Mesothelial cell of epicardium (in vitro differentiated cells): ENCODE results near the gene TRAPPC11. TPM values are rescaled to one million over a fixed set of nuclear protein-coding genes. Genes with fewer than 3 reads are reported as not detected.
A peak's percentile ranks its signal among the peaks of the same experiment; 100 is the strongest.

ENCODE experiments used
- DNase-seq, 2 experiments: peaks; one replicate each; pipeline ENCODE4 v3.0.0; 2021; ENCODE audit warnings: low spot score in 2 of 2; ENCODE audit not compliant: unreplicated experiment in 2 of 2
- H3K27ac Mint-ChIP-seq: 2 replicates; pipeline ENCODE4 v1.8.0; 2021; ENCODE audit warnings: mixed read lengths
- H3K27me3 Mint-ChIP-seq: 2 replicates; pipeline ENCODE4 v1.8.0; 2021; ENCODE audit warnings: low read depth, mixed read lengths
- H3K36me3 Mint-ChIP-seq: 2 replicates; pipeline ENCODE4 v1.8.0; 2021; ENCODE audit warnings: mixed read lengths
- H3K4me1 Mint-ChIP-seq: 2 replicates; pipeline ENCODE4 v1.8.0; 2021; ENCODE audit warnings: mixed read lengths
- H3K4me3 Mint-ChIP-seq: 2 replicates; pipeline ENCODE4 v1.8.0; 2021; ENCODE audit warnings: mild to moderate bottlenecking, moderate library complexity, mixed read lengths
- H3K9me3 Mint-ChIP-seq: 2 replicates; pipeline ENCODE4 v1.8.0; 2021; ENCODE audit warnings: mixed read lengths
- total RNA-seq: library from RNA; stranded (reverse); gene quantifications from 3 replicates; pipeline ENCODE4 v1.2.1, GENCODE V29; 2021
- TF ChIP-seq, protein P1 (sequence below): fragments of 200-600 bp; sonication (generic); IDR thresholded peaks from one replicate; pipeline ENCODE4 v1.5.0; 2021; ENCODE audit warnings: antibody characterized with exemption; ENCODE audit not compliant: unreplicated experiment

The TRAPPC11 gene
- total RNA-seq, 1 donor from 2014 or later, result 47.3 TPM

GRCh38 chr4:183635741-183636140 lies 23.4 kb upstream of the TRAPPC11 start:
- no peaks in the 10 kb centered on the region for H3K27me3 Mint-ChIP-seq
- DNase-seq, result no peak
- TF ChIP-seq, protein P1, sequence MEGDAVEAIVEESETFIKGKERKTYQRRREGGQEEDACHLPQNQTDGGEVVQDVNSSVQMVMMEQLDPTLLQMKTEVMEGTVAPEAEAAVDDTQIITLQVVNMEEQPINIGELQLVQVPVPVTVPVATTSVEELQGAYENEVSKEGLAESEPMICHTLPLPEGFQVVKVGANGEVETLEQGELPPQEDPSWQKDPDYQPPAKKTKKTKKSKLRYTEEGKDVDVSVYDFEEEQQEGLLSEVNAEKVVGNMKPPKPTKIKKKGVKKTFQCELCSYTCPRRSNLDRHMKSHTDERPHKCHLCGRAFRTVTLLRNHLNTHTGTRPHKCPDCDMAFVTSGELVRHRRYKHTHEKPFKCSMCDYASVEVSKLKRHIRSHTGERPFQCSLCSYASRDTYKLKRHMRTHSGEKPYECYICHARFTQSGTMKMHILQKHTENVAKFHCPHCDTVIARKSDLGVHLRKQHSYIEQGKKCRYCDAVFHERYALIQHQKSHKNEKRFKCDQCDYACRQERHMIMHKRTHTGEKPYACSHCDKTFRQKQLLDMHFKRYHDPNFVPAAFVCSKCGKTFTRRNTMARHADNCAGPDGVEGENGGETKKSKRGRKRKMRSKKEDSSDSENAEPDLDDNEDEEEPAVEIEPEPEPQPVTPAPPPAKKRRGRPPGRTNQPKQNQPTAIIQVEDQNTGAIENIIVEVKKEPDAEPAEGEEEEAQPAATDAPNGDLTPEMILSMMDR, result no peak
- H3K9me3 Mint-ChIP-seq, result no peaks in the 10 kb centered on the region
- H3K4me1 Mint-ChIP-seq, result peaks cover 9% of the 10 kb centered on the region
- H3K27ac Mint-ChIP-seq, result no peak overlapping the region
- H3K36me3 Mint-ChIP-seq, result no peaks in the 10 kb centered on the region
- no peak overlapping the region for H3K4me3 Mint-ChIP-seq

DNA sequence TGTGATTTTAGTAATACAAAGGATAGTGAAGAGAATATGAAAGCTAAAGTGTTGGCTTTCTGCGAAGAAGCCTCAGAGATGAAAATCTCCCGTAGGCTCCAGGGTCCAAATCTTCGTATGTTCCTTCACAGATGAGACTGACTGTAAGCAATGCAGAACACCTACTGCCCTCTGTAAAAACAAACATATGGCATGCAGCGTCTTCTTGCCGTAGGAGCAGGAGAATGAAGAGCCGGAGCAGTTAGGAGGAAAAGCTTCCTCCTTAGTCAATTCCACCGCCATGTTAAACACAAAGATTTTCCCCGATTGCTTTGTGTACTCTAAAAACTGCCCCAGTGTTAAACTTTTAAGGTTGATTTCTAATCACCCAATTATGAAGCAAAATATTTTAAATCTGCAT lies 22.6 kb upstream of the TRAPPC11 start:
- H3K4me1 Mint-ChIP-seq, result peaks cover 9% of the 10 kb centered on the region
- DNase-seq, result no peak
- no peak overlapping the region for H3K4me3 Mint-ChIP-seq
- no peaks in the 10 kb centered on the region for H3K9me3 Mint-ChIP-seq
- peaks cover 4% of the 10 kb centered on the region for H3K36me3 Mint-ChIP-seq
- no peak overlapping the region for H3K27ac Mint-ChIP-seq
- H3K27me3 Mint-ChIP-seq, result no peaks in the 10 kb centered on the region
- TF ChIP-seq, protein P1, result no peak

DNA sequence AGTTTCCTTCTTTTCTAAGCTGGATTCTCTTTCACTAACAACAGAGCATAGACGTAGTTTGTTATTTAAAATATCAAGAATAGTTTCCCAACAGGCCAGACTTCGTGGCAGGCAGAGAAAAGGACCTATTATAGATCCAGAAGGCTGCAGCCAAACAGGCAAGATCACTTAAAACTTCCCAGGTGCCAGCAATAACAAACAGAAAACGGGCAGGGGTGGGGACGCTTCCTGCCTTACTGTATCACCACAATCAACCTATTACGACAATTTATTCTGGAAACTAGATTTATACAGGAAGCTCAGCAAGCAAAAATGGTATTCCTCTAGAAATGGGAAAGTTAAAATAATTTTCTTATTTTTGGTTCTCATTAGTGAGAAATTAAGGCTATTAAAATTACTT lies 22.2 kb upstream of the TRAPPC11 start:
- H3K4me3 Mint-ChIP-seq, result no peak overlapping the region
- H3K27me3 Mint-ChIP-seq, result no peaks in the 10 kb centered on the region
- DNase-seq, result no peak
- TF ChIP-seq, protein P1, result no peak
- H3K36me3 Mint-ChIP-seq, result peaks cover 5% of the 10 kb centered on the region
- peak overlapping the region; percentile 27 for H3K27ac Mint-ChIP-seq
- H3K9me3 Mint-ChIP-seq, result no peaks in the 10 kb centered on the region
- H3K4me1 Mint-ChIP-seq, result peaks cover 9% of the 10 kb centered on the region

DNA sequence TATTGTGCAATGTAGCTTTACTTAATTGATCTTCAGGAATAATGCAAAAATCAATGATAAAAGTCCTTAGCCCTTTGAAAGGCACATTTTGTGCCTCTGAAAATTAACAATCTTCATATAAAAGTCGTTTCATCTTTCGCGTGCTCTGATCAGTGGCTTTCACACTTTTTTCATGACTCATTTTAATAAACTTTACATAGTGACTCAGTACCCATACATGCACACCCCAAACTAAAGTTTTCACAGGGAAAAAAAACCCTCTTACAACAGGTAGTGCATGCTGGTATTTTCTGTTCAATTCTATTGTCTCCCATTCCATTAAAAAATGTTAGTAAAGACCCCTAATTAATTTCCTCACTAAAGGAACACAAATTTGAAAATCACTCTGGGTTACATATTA lies 21.6 kb upstream of the TRAPPC11 start:
- H3K9me3 Mint-ChIP-seq, result no peaks in the 10 kb centered on the region
- TF ChIP-seq, protein P1, result no peak
- H3K36me3 Mint-ChIP-seq, result peaks cover 7% of the 10 kb centered on the region
- H3K27me3 Mint-ChIP-seq, result no peaks in the 10 kb centered on the region
- DNase-seq, result no peak
- no peak overlapping the region for H3K27ac Mint-ChIP-seq
- H3K4me1 Mint-ChIP-seq, result peaks cover 9% of the 10 kb centered on the region
- no peak overlapping the region for H3K4me3 Mint-ChIP-seq

- Mint-ChIP-seq H3K4me1 (peaks cover 7% of the 10 kb centered on the region), H3K27ac (no peak overlapping the region), H3K27me3 (no peaks in the 10 kb centered on the region)
These were observed 20.7 kb upstream of the TRAPPC11 start for GRCh38 chr4:183638436-183638835.

More at GRCh38 chr4:183638436-183638835, 20.7 kb upstream of the TRAPPC11 start:
- peaks cover 8% of the 10 kb centered on the region for H3K36me3 Mint-ChIP-seq
- TF ChIP-seq, protein P1, result no peak
- H3K9me3 Mint-ChIP-seq, result no peaks in the 10 kb centered on the region
- no peak for DNase-seq
- H3K4me3 Mint-ChIP-seq, result no peak overlapping the region
